Activated CD8-positive, alpha-beta memory T cell treated with anti-CD3 and anti-CD28 coated beads for 24 hours (primary cell): ENCODE data around the gene MKNK1.
A peak's percentile ranks its signal among the peaks of the same experiment; 100 is the strongest.

Source experiments
- DNase-seq: peaks from one replicate; pipeline ENCODE4 v3.0.0-alpha.2; 2020

MKNK1 gene

GRCh38 chr1:46618754-46619415 lies 14.8 kb upstream of the MKNK1 start:
- DNase-seq, result no peak

GRCh38 chr1:46617833-46618232 lies 13.8 kb upstream of the MKNK1 start:
- DNase-seq, result no peak

GRCh38 chr1:46617108-46617800 lies 13.2 kb upstream of the MKNK1 start:
- no peak for DNase-seq

GRCh38 chr1:46616277-46617107 lies 12.4 kb upstream of the MKNK1 start, which contains the start of gene MOB3C:
MOB3C (minus strand) TSS chr1:46616811; CDS start chr1:46613321, 3,490 bp downstream.
- peak; percentile 84 for DNase-seq

GRCh38 chr1:46615735-46616134 lies 11.7 kb upstream of the MKNK1 start:
- no peak for DNase-seq

- no peak for DNase-seq
Measured at GRCh38 chr1:46615088-46615487, 11.0 kb upstream of the MKNK1 start.

GRCh38 chr1:46614604-46614984 lies 10.5 kb upstream of the MKNK1 start:
- DNase-seq, result no peak

GRCh38 chr1:46613661-46614603 lies 9.9 kb upstream of the MKNK1 start:
- no peak for DNase-seq

- DNase-seq, result no peak
Measured at GRCh38 chr1:46612937-46613660, 9.0 kb upstream of the MKNK1 start.

- no peak for DNase-seq
Measured at GRCh38 chr1:46611691-46612221, 7.7 kb upstream of the MKNK1 start.

GRCh38 chr1:46607345-46608130 lies 3.5 kb upstream of the MKNK1 start:
- DNase-seq, result no peak

GRCh38 chr1:46606255-46606965 lies 2.3 kb upstream of the MKNK1 start:
- no peak for DNase-seq

- no peak for DNase-seq
Measured at GRCh38 chr1:46605232-46605631, 1.2 kb upstream of the MKNK1 start.

- DNase-seq, result no peak
Measured at GRCh38 chr1:46603481-46603857, 599 bp downstream of the MKNK1 start.

GRCh38 chr1:46601257-46602007 lies 2.6 kb downstream of the MKNK1 start:
- no peak for DNase-seq

GRCh38 chr1:46599059-46599970 lies 4.8 kb downstream of the MKNK1 start:
- no peak for DNase-seq

GRCh38 chr1:46596846-46597245 lies 7.2 kb downstream of the MKNK1 start:
- DNase-seq, result no peak

GRCh38 chr1:46596036-46596435 lies 8.0 kb downstream of the MKNK1 start:
- DNase-seq, result no peak
